Measurements from ENCODE around the gene PTPN9.
A peak's percentile ranks its signal among the peaks of the same experiment; 100 is the strongest.
"Not testable (repeated sequence)": the region's sequence is repeated elsewhere in the genome, so short reads cannot be mapped to it uniquely, and the experiment has no call there.

The PTPN9 gene

GRCh38 chr15:75578948-75579920 lies at the start of gene PTPN9:
PTPN9 (minus strand) TSS chr15:75579315; CDS start chr15:75578776, 539 bp downstream.
- peak; percentile 87 for DNase-seq

GRCh38 chr15:75625542-75626347 lies 46.6 kb upstream of the PTPN9 start, which contains the start of gene SNUPN:
SNUPN (minus strand) TSS chr15:75625725; CDS start chr15:75621051, 4,674 bp downstream.
- DNase-seq = peak; percentile 94

GRCh38 chr15:75622505-75622904 lies 43.4 kb upstream of the PTPN9 start:
- no peak for DNase-seq

- DNase-seq = no peak
Measured at GRCh38 chr15:75620841-75621391, 41.8 kb upstream of the PTPN9 start.

- no peak for DNase-seq
Measured at GRCh38 chr15:75620058-75620820, 41.1 kb upstream of the PTPN9 start.

GRCh38 chr15:75616766-75617165 lies 37.7 kb upstream of the PTPN9 start:
- DNase-seq = no peak

- DNase-seq = no peak
Measured at GRCh38 chr15:75606711-75607699, 27.9 kb upstream of the PTPN9 start.

GRCh38 chr15:75606026-75606425 lies 26.9 kb upstream of the PTPN9 start:
- DNase-seq = no peak

- no peak for DNase-seq
Measured at GRCh38 chr15:75599401-75599800, 20.3 kb upstream of the PTPN9 start.

GRCh38 chr15:75598361-75598760 lies 19.2 kb upstream of the PTPN9 start:
- DNase-seq = no peak

- no peak for DNase-seq
Measured at GRCh38 chr15:75597667-75598341, 18.7 kb upstream of the PTPN9 start.

- no peak for DNase-seq
Measured at GRCh38 chr15:75596703-75597345, 17.7 kb upstream of the PTPN9 start.

GRCh38 chr15:75594276-75594675 lies 15.2 kb upstream of the PTPN9 start:
- DNase-seq = no peak

- no peak for DNase-seq
Measured at GRCh38 chr15:75591655-75592364, 12.7 kb upstream of the PTPN9 start.

- no peak for DNase-seq
Measured at GRCh38 chr15:75590239-75590638, 11.1 kb upstream of the PTPN9 start.

- DNase-seq = no peak
Measured at GRCh38 chr15:75589071-75589470, 10.0 kb upstream of the PTPN9 start.

GRCh38 chr15:75586422-75586821 lies 7.3 kb upstream of the PTPN9 start:
- DNase-seq = not testable (repeated sequence)

GRCh38 chr15:75584121-75584520 lies 5.0 kb upstream of the PTPN9 start:
- DNase-seq = no peak

GRCh38 chr15:75583701-75584100 lies 4.6 kb upstream of the PTPN9 start:
- no peak for DNase-seq
